IMR-90 (cell line): Measurements from ENCODE around the gene PROM2. TPM values are rescaled to one million over a fixed set of nuclear protein-coding genes. Genes with fewer than 3 reads are reported as not detected.

Experiments
- ATAC-seq: fragments of 200-7000 bp; cut with Tn5 transposase; 2 replicates; pipeline ENCODE4 v1.9.1; 2020; ENCODE audit warnings: low read depth, mild to moderate bottlenecking, moderate library complexity
- BruUV-seq: library from RNA; stranded (reverse); fragments of 400-500 nt; replicated peaks from 2 replicates; lab custom pipeline; 2021; lab: Mats Ljungman, UMichigan
- CTCF ChIA-PET: fragments of 300-600 bp; formaldehyde crosslinking; extraction: SDS; loops from one replicate; lab custom pipeline; 2021; ENCODE audit warnings: antibody characterized with exemption; lab: Yijun Ruan, JAX
- POLR2A ChIA-PET: fragments of 300-600 bp; sonication (Branson Sonifier 250); formaldehyde crosslinking; loops from one replicate; lab custom pipeline; 2022; ENCODE audit warnings: antibody characterized with exemption; ENCODE audit not compliant: unreplicated experiment; lab: Charles Lee
- DNase-seq: peaks from one replicate; pipeline ENCODE4 v3.0.0; 2013
- H2AFZ ChIP-seq: replicated peaks from 2 replicates; pipeline ENCODE3; 2013; ENCODE audit warnings: low read length, mild to moderate bottlenecking; ENCODE audit not compliant: poor library complexity
- H2AK5ac ChIP-seq: 2 replicates; pipeline ENCODE4 v1.6.1; 2013; ENCODE audit warnings: low read depth, low read length, inconsistent platforms
- H2AK9ac ChIP-seq: replicated peaks from 2 replicates; pipeline ENCODE3; 2013; ENCODE audit warnings: mild to moderate bottlenecking, low read depth, low read length, moderate library complexity; ENCODE audit not compliant: poor library complexity
- H2BK120ac ChIP-seq: 2 replicates; pipeline ENCODE4 v1.6.1; 2013; ENCODE audit warnings: low read depth, low read length, inconsistent platforms
- H2BK15ac ChIP-seq: 3 replicates; pipeline ENCODE4 v1.6.1; 2013; ENCODE audit warnings: low read depth, low read length, inconsistent platforms
- H2BK20ac ChIP-seq: 2 replicates; pipeline ENCODE4 v1.6.1; 2013; ENCODE audit warnings: low read depth, mild to moderate bottlenecking, inconsistent platforms, low read length, moderate library complexity
- H2BK5ac ChIP-seq: 2 replicates; pipeline ENCODE4 v1.6.1; 2013; ENCODE audit warnings: mild to moderate bottlenecking, low read depth, low read length, inconsistent platforms; ENCODE audit not compliant: poor library complexity, severe bottlenecking
- H3K14ac ChIP-seq: replicated peaks from 2 replicates; pipeline ENCODE4 v1.6.1; 2013; ENCODE audit warnings: low read depth, low read length, inconsistent platforms
- H3K18ac ChIP-seq: 2 replicates; pipeline ENCODE4 v1.6.1; 2013; ENCODE audit warnings: low read depth, low read length, control low read depth
- H3K23ac ChIP-seq: 2 replicates; pipeline ENCODE4 v1.6.1; 2013; ENCODE audit warnings: low read depth, low read length, inconsistent platforms
- H3K27ac ChIP-seq: 2 replicates; pipeline ENCODE4 v1.5.1; 2013; ENCODE audit warnings: mild to moderate bottlenecking, control low read depth, low read length; ENCODE audit not compliant: insufficient read depth
- H3K27me3 ChIP-seq: 2 replicates; pipeline ENCODE4 v1.6.1; 2013; ENCODE audit warnings: low read length; ENCODE audit not compliant: control insufficient read depth, insufficient read depth
- H3K36me3 ChIP-seq: 2 replicates; pipeline ENCODE4 v1.6.1; 2013; ENCODE audit warnings: low read length, mixed read lengths; ENCODE audit not compliant: control insufficient read depth, insufficient read depth
- H3K4ac ChIP-seq: 2 replicates; pipeline ENCODE4 v1.6.1; 2013; ENCODE audit warnings: low read depth, low read length, inconsistent platforms
- H3K4me1 ChIP-seq: 2 replicates; pipeline ENCODE4 v1.6.1; 2013; ENCODE audit warnings: low read length, mixed read lengths; ENCODE audit not compliant: control insufficient read depth, insufficient read depth
- H3K4me2 ChIP-seq: 2 replicates; pipeline ENCODE4 v1.6.1; 2013; ENCODE audit warnings: low read depth, mild to moderate bottlenecking, control low read depth, low read length, moderate library complexity
- H3K4me3 ChIP-seq: 2 replicates; pipeline ENCODE4 v1.5.1; 2013; ENCODE audit warnings: low read depth, mild to moderate bottlenecking, control low read depth, low read length, moderate library complexity; ENCODE audit not compliant: insufficient read depth
- H3K56ac ChIP-seq: 2 replicates; pipeline ENCODE4 v1.6.1; 2013; ENCODE audit warnings: low read length, inconsistent platforms; ENCODE audit not compliant: insufficient read depth; ENCODE audit errors: extremely low read depth
- H3K79me1 ChIP-seq, 2 experiments: 2 replicates each; pipeline ENCODE4 v1.6.1; 2013; ENCODE audit warnings: low read length in 2 of 2, inconsistent platforms in 1 of 2, low read depth in 1 of 2
- H3K9ac ChIP-seq: 2 replicates; pipeline ENCODE4 v1.6.1; 2013; ENCODE audit warnings: low read depth, low read length, control low read depth
- H3K9me1 ChIP-seq: 2 replicates; pipeline ENCODE4 v1.6.1; 2013; ENCODE audit warnings: low read length, inconsistent platforms; ENCODE audit not compliant: insufficient read depth
- H3K9me3 ChIP-seq: 2 replicates; pipeline ENCODE4 v1.6.1; 2013; ENCODE audit warnings: low read length; ENCODE audit not compliant: control insufficient read depth, insufficient read depth
- H4K20me1 ChIP-seq: 2 replicates; pipeline ENCODE4 v1.6.1; 2013; ENCODE audit warnings: low read length, inconsistent platforms; ENCODE audit not compliant: insufficient read depth
- H4K5ac ChIP-seq: 2 replicates; pipeline ENCODE4 v1.6.1; 2013; ENCODE audit warnings: mild to moderate bottlenecking, low read depth, low read length, control low read depth
- H4K8ac ChIP-seq, 2 experiments: 2 replicates each; pipeline ENCODE4 v1.6.1; 2013; ENCODE audit warnings: low read depth in 2 of 2, low read length in 2 of 2, control low read depth in 1 of 2, inconsistent platforms in 1 of 2
- H4K91ac ChIP-seq: 2 replicates; pipeline ENCODE4 v1.6.1; 2013; ENCODE audit warnings: low read depth, low read length, inconsistent platforms; ENCODE audit not compliant: insufficient read depth
- BHLHE40 ChIP-seq: fragments of 150-350 bp; IDR thresholded peaks from 2 replicates; pipeline ENCODE4 v1.6.1; 2016; ENCODE audit warnings: mild to moderate bottlenecking, low read depth, low read length
- FOS ChIP-seq: fragments of 150-350 bp; IDR thresholded peaks from 2 replicates; pipeline ENCODE4 v1.6.1; 2016; ENCODE audit warnings: low read depth, low read length
- MAFK ChIP-seq: IDR thresholded peaks from 2 replicates; pipeline ENCODE4 v1.6.1; 2012; ENCODE audit warnings: low read depth, low read length, improper control_type of control experiment
- MXI1 ChIP-seq: IDR thresholded peaks from 2 replicates; pipeline ENCODE4 v1.6.1; 2012; ENCODE audit warnings: low read depth, mild to moderate bottlenecking, low read length, moderate library complexity, borderline replicate concordance
- NFE2L2 ChIP-seq: fragments of 150-350 bp; IDR thresholded peaks from 2 replicates; pipeline ENCODE4 v1.6.1; 2016; ENCODE audit warnings: low read depth, mild to moderate bottlenecking, low read length
- POLR2A ChIP-seq: IDR thresholded peaks from 2 replicates; pipeline ENCODE4 v1.6.1; 2012; ENCODE audit warnings: mild to moderate bottlenecking, low read depth, low read length
- RAD21 ChIP-seq: IDR thresholded peaks from 2 replicates; pipeline ENCODE4 v1.6.1; 2012; ENCODE audit warnings: low read length, improper control_type of control experiment
- SMC3 ChIP-seq: fragments of 150-350 bp; IDR thresholded peaks from 2 replicates; pipeline ENCODE4 v1.6.1; 2016; ENCODE audit warnings: low read depth, mild to moderate bottlenecking, antibody characterized with exemption, low read length, moderate library complexity
- WGBS, 2 experiments: methylation state at CpG; one replicate each; pipeline versions ENCODE4 v1.1.5 to v1.1.7; 2013; ENCODE audit warnings: missing lambda C conversion rate in 2 of 2; ENCODE audit not compliant: insufficient read length in 1 of 2; ENCODE audit errors: extremely low coverage in 2 of 2; 5-methylcytosine and 5-hydroxymethylcytosine counted together
- dilution Hi-C: fragments of 300-500 bp; cut with HindIII; formaldehyde crosslinking; loops from one replicate; pipeline ENCODE4 v1.14.3; 2018; ENCODE audit warnings: low sequenced_read_pairs; ENCODE audit not compliant: unreplicated experiment
- in situ Hi-C: fragments of 300-500 bp; cut with MboI; formaldehyde crosslinking; loops from 3 replicates; pipeline ENCODE4 v1.14.3; 2019; ENCODE audit warnings: low sequenced_read_pairs, inconsistent platforms, mixed read lengths
- intact Hi-C: fragments of 100-400 bp; cut with micrococcal nuclease; formaldehyde crosslinking; loops from 2 replicates; pipeline ENCODE4 v1.10.0; 2022
- polyA plus RNA-seq, 3 experiments: library from polyadenylated mRNA; depleted of rRNA; stranded (reverse); fragments of >200 nt; gene quantifications; 2 replicates each; pipeline ENCODE4 v1.2.3, GENCODE V29; 2012; ENCODE audit warnings: low replicate concordance in 1 of 3
- total RNA-seq: library from RNA; depleted of rRNA; stranded (reverse); fragments of >200 nt; gene quantifications from 2 replicates; pipeline ENCODE4 v1.2.3, GENCODE V29; 2012
- TF ChIP-seq, protein P1 (sequence below): fragments of 150-350 bp; IDR thresholded peaks from 2 replicates; pipeline ENCODE4 v1.6.1; 2017; ENCODE audit warnings: mild to moderate bottlenecking, antibody characterized with exemption, low read length, low read depth
- TF ChIP-seq, protein P2 (sequence below): fragments of 150-350 bp; IDR thresholded peaks from 2 replicates; pipeline ENCODE4 v1.6.1; 2016; ENCODE audit warnings: low read depth, mild to moderate bottlenecking, low read length, moderate library complexity, borderline replicate concordance

The PROM2 gene
- total and polyA plus RNA-seq, 2 of the 4 experiments (the other 2 are of a cell fraction): 0.26 TPM; not detected in 1

DNA sequence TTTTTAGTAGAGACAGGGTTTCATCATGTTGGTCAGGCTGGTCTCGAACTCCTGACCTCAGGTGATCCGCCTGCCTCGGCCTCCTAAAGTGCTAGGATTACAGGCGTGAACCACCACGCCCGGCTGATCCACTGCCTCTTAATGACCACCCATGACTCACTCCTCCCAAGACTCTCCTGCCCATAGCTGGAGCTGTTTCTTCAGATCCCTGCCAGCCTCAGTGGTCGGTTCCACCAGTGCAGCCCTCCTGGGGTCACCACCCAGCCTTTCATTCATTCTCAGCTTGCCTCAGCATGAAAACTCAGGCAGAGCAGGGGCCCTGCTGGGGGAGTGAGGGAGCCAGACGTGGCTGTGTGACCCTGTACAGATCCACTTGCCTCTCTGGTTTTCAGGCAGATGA is 35.4 kb downstream of the PROM2 start:
- no TSS peak for BruUV-seq
- Histone ChIP-seq H2AK9ac (no peak overlapping the region), H3K4me2 (no peak overlapping the region), H3K4ac (no peak overlapping the region), H3K36me3 (no peaks in the 10 kb centered on the region), H2BK15ac (no peak overlapping the region), H3K4me1 (no peaks in the 10 kb centered on the region), H3K18ac (no peak overlapping the region), H2BK120ac (no peak overlapping the region), H3K9me3 (no peaks in the 10 kb centered on the region), H4K91ac (no peak overlapping the region), H2BK20ac (no peak overlapping the region), H3K23ac (no peak overlapping the region), H2AFZ (no peak overlapping the region), H3K9ac (no peak overlapping the region), H4K20me1 (no peaks in the 10 kb centered on the region), H3K4me3 (no peak overlapping the region), H4K5ac (no peak overlapping the region), H3K79me1 (no peaks in the 10 kb centered on the region), H3K9me1 (no peaks in the 10 kb centered on the region), H4K8ac (no peak overlapping the region), H3K56ac (no peak overlapping the region), H3K14ac (no peak overlapping the region), H3K27ac (no peak overlapping the region), H2BK5ac (no peak overlapping the region), H2AK5ac (no peak overlapping the region), H3K27me3 (peaks cover 16% of the 10 kb centered on the region)
- in situ Hi-C loops: no loop called here
- dilution Hi-C loops: no loop called here
- ATAC-seq (no peak; the same call in 1 of the 2 replicates), DNase-seq (no peak)
- CTCF ChIA-PET: no interaction called here
- no CpG with 5 or more reads among the region's 8 CpGs for WGBS, 2 experiments
- intact Hi-C loops: no loop called here
- TF ChIP-seq RAD21: no peak
- no peak for TF ChIP-seq MXI1
- TF ChIP-seq POLR2A: no peak
- TF ChIP-seq, protein P1, sequence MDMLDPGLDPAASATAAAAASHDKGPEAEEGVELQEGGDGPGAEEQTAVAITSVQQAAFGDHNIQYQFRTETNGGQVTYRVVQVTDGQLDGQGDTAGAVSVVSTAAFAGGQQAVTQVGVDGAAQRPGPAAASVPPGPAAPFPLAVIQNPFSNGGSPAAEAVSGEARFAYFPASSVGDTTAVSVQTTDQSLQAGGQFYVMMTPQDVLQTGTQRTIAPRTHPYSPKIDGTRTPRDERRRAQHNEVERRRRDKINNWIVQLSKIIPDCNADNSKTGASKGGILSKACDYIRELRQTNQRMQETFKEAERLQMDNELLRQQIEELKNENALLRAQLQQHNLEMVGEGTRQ: no peak
- TF ChIP-seq NFE2L2: no peak
- no peak for TF ChIP-seq SMC3
- no peak for TF ChIP-seq FOS
- no peak for TF ChIP-seq BHLHE40
- TF ChIP-seq, protein P2, sequence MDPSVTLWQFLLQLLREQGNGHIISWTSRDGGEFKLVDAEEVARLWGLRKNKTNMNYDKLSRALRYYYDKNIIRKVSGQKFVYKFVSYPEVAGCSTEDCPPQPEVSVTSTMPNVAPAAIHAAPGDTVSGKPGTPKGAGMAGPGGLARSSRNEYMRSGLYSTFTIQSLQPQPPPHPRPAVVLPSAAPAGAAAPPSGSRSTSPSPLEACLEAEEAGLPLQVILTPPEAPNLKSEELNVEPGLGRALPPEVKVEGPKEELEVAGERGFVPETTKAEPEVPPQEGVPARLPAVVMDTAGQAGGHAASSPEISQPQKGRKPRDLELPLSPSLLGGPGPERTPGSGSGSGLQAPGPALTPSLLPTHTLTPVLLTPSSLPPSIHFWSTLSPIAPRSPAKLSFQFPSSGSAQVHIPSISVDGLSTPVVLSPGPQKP: no peak
- no peak for TF ChIP-seq MAFK
- POLR2A ChIA-PET: no interaction called here
